GM19455 (cell line): ENCODE measurements around the gene NDST4.
"Not testable (repeated sequence)": the region's sequence is repeated elsewhere in the genome, so short reads cannot be mapped to it uniquely, and the experiment has no call there.

Experiments
- ATAC-seq: cut with Tn5 transposase; IDR thresholded peaks from one replicate; pipeline ENCODE4 v1.9.1; 2021; ENCODE audit not compliant: unreplicated experiment

Gene NDST4

GRCh38 chr4:115058533-115058932, 54.9 kb downstream of the NDST4 start:
- ATAC-seq, result no peak

GRCh38 chr4:115054836-115055235, 58.6 kb downstream of the NDST4 start:
- no peak for ATAC-seq

- ATAC-seq, result no peak
These were observed 60.1 kb downstream of the NDST4 start for GRCh38 chr4:115053313-115053712.

- ATAC-seq, result peak; percentile 63
These were observed 70.9 kb downstream of the NDST4 start for GRCh38 chr4:115042496-115042895.

GRCh38 chr4:115030281-115030680, 83.1 kb downstream of the NDST4 start:
- no peak for ATAC-seq

- no peak for ATAC-seq
These were observed 84.6 kb downstream of the NDST4 start for GRCh38 chr4:115028682-115029410.

GRCh38 chr4:114999880-115000279, 113.5 kb downstream of the NDST4 start:
- ATAC-seq, result no peak

GRCh38 chr4:114998316-114998715, 115.1 kb downstream of the NDST4 start:
- no peak for ATAC-seq

GRCh38 chr4:114997576-114998247, 115.7 kb downstream of the NDST4 start:
- ATAC-seq, result no peak

- no peak for ATAC-seq
These were observed 127.3 kb downstream of the NDST4 start for GRCh38 chr4:114986133-114986532.

GRCh38 chr4:114980932-114981708, 132.3 kb downstream of the NDST4 start:
- no peak for ATAC-seq

GRCh38 chr4:114980399-114980798, 133.0 kb downstream of the NDST4 start:
- ATAC-seq, result not testable (repeated sequence)

- ATAC-seq, result no peak
These were observed 136.5 kb downstream of the NDST4 start for GRCh38 chr4:114976901-114977300.

- no peak for ATAC-seq
These were observed 149.4 kb downstream of the NDST4 start for GRCh38 chr4:114964026-114964425.

GRCh38 chr4:114945616-114946015, 167.8 kb downstream of the NDST4 start:
- no peak for ATAC-seq

GRCh38 chr4:114941503-114941902, 171.9 kb downstream of the NDST4 start:
- no peak for ATAC-seq

GRCh38 chr4:114927881-114928280, 185.5 kb downstream of the NDST4 start:
- ATAC-seq, result no peak

GRCh38 chr4:114926583-114926982, 186.8 kb downstream of the NDST4 start:
- ATAC-seq, result no peak

- no peak for ATAC-seq
These were observed 189.1 kb downstream of the NDST4 start for GRCh38 chr4:114924311-114924710.

- no peak for ATAC-seq
These were observed 190.9 kb downstream of the NDST4 start for GRCh38 chr4:114922592-114922933.

- no peak for ATAC-seq
These were observed 191.4 kb downstream of the NDST4 start for GRCh38 chr4:114921790-114922591.
